ENCODE results near the gene KCNG2.

Gene KCNG2

GRCh38 chr18:79786304-79786703 is 11.4 kb upstream of the KCNG2 start:
- no peak for DNase-seq (ENCODE audit: low spot score)

DNA sequence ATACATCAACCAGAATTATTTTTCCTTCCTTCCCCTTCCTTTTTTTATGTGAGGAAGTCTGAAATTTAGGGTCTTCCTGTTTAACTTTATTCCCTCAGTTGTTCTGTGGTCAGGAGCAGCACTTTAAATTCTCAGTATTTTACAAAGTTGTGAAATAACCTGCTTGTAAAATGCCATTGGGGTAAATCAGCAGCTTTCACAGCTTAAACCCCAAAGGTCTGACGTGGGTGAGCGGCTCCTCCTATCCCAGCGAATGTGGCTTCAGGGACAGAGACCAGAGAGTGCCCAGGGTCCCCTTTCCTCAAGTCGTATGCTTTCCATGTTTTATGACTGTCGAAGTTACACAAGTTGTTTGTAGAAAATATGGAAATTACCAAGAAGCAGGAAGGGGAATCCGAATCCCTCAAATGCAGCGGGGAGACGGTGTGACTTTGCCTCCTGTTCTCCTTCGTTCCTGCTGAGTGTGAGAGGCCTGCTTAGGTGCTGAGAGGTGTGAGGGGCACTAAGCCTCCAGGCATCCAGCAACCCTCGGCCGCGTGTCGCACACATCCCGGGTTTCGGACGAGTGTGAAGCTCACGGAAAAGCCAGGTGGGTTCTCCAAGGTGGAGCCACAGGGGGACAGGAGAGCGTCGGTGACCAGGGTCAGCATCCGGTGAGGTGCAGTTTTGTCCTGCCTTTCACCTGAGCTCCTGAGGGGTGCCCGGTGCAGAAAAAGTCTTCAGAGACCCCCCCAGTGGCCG is 10.8 kb upstream of the KCNG2 start:
- DNase-seq (ENCODE audit: low spot score) = peak; percentile 51

DNA sequence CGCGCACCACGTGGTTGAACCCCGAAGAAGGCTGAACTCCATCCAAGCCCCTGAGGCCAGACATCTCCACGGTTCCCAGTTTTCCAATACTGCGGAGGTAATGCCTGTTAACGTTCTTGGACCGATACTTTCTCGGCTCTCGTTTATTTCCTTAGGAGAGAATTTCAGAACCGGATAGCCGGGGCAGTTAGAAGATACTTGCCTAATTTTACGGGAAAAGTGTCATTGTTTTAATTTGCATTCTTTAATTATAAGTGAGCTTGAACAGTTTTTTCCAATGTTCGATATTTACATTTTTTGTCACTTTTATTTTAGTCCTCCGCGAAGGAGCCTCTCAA is 10.2 kb upstream of the KCNG2 start:
- DNase-seq (ENCODE audit: low spot score) = no peak

- DNase-seq (ENCODE audit: low spot score) = no peak
Measured at GRCh38 chr18:79787865-79788733, 9.6 kb upstream of the KCNG2 start.

GRCh38 chr18:79788734-79789085 is 9.0 kb upstream of the KCNG2 start:
- no peak for DNase-seq (ENCODE audit: low spot score)

DNA sequence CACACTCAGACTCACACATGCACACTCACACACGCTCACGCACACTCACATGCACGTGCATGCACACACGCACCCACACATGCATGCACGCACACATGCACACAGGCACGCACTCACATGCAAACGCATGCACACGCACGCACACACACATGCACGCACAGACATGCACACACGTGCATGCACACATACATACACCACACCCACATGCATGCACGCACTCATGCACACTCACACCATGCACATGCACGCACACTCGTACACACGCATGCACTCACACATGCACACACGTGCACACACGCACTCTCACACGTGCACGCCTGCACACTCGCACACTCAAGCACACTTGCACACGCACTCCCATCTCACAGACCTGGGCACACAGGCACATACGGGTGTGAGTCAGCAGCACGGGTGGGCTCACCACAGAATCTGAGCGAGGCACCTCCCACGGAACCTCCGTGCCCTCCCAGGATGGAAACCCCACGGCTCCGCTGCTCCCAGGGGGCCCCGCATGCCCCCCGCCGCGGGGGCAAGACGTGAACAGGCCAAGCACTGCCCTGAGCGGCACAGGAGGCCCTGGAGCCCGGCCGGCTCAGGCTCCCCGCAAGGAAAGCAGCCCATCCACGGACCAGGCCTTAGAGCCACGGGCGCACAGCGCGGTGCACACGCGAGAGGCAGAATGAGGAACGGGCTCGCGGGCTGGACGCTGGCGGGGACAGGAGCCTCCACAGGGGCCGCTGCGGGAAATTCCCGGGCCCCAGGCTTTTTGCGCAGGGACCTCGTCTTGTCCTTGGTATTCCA is 8.4 kb upstream of the KCNG2 start:
- no peak for DNase-seq (ENCODE audit: low spot score)

DNA sequence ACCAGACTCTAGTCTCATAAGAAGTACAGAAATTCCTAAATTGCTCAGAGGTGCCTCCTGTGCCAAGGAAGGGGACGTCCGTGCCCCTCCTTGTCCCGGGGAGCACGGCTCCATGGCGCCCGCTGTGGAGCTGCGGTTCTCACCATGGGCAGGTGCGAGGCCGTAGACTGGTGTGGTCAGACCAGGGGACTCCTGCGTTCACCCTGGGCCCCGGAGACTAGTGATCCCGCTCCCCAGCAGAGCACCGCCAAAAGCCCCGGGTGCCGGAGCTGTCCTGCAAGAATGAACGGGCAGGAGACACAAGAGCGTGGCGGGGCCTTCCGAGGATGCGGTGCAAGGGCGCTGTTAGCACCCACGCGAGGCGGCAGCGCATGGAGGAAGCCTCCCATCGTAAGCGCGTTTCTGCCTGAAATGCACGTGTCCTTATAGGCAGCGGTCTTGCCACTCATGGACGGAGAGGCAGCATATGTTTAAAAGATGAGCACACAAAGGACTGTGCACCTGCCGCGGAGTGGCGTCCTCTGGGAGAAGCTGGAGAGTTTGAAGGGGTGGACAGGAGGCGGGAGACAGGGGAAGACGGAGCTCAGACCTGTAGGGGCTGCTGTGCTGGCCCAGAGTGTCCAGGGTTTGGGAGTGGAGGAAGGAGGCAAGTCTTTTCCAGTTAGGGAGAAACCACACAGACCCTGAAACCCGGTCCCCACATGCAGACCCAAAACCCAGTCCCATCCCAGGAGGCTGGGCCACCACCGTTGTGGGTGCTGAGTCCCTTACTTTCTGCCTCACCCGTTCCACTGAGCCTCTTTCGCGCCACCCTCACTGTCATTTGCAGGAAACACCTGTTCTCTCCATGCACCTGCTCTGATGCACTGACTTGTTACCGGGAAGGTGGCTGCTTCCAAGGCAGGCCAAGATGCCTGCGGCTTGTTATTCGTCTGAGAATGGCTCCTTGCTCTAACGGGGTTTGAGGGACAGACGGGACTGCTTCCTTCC is 7.5 kb upstream of the KCNG2 start:
- DNase-seq (ENCODE audit: low spot score) = no peak

GRCh38 chr18:79790996-79791972 is 6.5 kb upstream of the KCNG2 start:
- DNase-seq (ENCODE audit: low spot score) = peak; percentile 94

DNA sequence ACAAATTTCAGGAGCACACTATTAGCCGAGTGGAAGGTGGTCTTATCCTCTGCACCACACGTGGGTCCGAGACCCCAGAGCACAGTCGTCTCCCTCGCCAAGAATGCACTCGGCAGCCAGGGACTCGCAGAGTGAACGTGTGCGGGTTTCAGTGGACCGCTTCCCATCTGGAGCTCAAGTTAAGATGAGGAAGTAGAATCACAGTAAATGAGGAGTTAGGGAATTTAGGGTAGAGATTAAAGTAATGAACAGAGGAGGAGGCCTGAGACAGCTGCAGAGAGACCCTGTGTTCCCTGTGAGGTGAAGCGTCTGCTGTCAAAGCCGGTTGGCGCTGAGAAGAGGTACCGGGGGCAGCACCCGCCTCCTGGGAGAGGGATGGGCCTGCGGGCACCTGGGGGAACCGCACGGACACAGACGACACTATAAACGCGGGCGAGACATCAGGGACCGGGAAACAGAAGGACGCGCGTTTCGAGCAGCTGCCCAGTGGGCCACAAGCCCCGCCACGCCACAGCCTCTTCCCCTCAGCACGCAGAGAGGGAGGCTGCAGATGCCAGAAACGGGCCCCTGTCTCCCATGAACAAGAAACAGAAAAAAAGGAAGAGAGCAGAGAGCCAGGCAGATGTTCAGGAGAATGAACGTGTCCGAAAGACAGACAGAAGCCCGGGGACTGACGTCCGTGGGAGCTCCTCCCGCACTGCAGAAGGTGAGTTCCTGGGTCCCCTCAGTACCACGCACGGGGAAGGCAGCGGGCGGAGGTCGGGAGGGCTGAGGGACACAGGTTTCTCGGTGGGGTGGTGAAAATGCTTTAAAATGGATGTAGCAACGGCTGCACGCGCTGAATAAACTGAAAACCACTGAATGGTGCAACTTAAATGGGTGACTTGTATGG is 5.4 kb upstream of the KCNG2 start:
- no peak for DNase-seq (ENCODE audit: low spot score)

GRCh38 chr18:79792988-79793355 is 4.8 kb upstream of the KCNG2 start:
- no peak for DNase-seq (ENCODE audit: low spot score)

GRCh38 chr18:79794846-79795245 is 2.9 kb upstream of the KCNG2 start:
- DNase-seq (ENCODE audit: low spot score) = no peak

- DNase-seq (ENCODE audit: low spot score) = no peak
Measured at GRCh38 chr18:79795446-79795845, 2.3 kb upstream of the KCNG2 start.

DNA sequence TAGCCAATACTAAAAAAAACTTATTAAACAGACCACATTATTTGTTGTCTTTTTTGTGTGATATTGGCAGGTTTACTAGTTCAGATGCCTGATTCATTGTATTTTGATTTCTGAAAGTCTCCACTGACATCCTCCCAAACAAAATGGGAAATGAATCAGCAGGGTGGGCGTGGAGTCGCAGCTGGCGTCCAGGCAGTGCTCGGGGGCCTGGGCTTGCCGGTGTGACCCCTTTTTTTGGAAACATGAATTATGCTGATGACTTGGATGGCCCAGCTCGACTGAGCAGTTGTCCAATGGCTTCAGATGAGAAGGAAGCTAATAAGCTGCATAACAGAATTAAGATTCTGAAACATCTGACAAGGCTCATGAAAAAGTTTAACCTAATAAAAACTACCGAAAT is 1.7 kb upstream of the KCNG2 start:
- DNase-seq (ENCODE audit: low spot score) = no peak

GRCh38 chr18:79796531-79797405 is 970 bp upstream of the KCNG2 start:
- DNase-seq (ENCODE audit: low spot score) = peak; percentile 61

- no peak for DNase-seq (ENCODE audit: low spot score)
Measured at GRCh38 chr18:79798346-79798998, 734 bp downstream of the KCNG2 start.

DNA sequence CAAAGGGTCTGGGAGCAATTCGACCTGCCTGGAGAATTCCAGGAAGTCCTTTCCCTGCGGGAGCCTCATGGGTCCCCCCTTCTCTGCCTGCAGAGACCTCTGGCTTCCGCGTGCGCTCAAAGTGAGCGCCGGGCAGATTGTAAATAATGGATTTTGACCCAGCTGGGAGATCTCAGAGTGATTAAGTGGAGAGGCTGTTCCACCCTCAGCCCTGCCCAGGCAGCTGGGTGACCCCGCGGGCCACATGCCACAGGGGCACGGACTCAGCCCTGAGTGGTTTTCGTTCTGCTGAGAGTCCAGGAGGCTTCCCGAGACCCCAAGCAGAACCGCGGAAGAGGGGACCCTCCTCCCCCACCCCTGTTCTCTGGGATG is 1.2 kb downstream of the KCNG2 start:
- no peak for DNase-seq (ENCODE audit: low spot score)

- no peak for DNase-seq (ENCODE audit: low spot score)
Measured at GRCh38 chr18:79799619-79800370, 2.1 kb downstream of the KCNG2 start.
